Measurements from ENCODE around the gene GIT2. TPM values are rescaled to one million over a fixed set of nuclear protein-coding genes. Genes with fewer than 3 reads are reported as not detected.

Gene GIT2
- total RNA-seq, 1 donor from 2014 or later = 89.1 TPM

DNA sequence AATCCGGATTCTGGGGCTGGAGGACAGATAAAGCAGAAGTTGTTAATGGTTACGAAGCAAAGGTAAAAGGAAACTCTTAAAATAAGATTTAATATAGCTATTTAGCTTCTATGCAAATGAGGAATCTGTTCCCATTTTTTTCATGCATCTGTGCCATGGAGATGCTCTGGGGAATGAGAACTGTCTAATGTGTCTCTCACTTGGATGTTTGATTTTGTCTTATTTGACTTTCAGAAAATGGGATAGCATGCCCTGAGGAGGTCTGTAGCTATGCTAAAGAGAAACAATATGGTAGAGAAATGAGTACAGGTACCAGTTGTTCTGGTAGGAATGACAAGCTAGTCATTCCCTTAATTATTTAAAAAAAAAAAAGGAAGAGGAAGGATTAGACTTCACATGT, 27.9 kb upstream of the GIT2 start:
- Mint-ChIP-seq H3K27ac (ENCODE audit: unreplicated experiment) (no peak overlapping the region), H3K4me1 (ENCODE audit: unreplicated experiment) (peaks cover 5% of the 10 kb centered on the region), H3K9me3 (ENCODE audit: unreplicated experiment) (no peaks in the 10 kb centered on the region), H3K4me3 (ENCODE audit: unreplicated experiment) (peak overlapping the region; percentile 56), H3K36me3 (ENCODE audit: low read depth, unreplicated experiment) (peaks cover 27% of the 10 kb centered on the region), H3K27me3 (ENCODE audit: unreplicated experiment) (peaks cover 2% of the 10 kb centered on the region)
- TF ChIP-seq, protein P1, sequence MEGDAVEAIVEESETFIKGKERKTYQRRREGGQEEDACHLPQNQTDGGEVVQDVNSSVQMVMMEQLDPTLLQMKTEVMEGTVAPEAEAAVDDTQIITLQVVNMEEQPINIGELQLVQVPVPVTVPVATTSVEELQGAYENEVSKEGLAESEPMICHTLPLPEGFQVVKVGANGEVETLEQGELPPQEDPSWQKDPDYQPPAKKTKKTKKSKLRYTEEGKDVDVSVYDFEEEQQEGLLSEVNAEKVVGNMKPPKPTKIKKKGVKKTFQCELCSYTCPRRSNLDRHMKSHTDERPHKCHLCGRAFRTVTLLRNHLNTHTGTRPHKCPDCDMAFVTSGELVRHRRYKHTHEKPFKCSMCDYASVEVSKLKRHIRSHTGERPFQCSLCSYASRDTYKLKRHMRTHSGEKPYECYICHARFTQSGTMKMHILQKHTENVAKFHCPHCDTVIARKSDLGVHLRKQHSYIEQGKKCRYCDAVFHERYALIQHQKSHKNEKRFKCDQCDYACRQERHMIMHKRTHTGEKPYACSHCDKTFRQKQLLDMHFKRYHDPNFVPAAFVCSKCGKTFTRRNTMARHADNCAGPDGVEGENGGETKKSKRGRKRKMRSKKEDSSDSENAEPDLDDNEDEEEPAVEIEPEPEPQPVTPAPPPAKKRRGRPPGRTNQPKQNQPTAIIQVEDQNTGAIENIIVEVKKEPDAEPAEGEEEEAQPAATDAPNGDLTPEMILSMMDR (IDR thresholded peaks at IDR 0.05; ENCODE audit: unreplicated experiment) = no peak
- no peak for DNase-seq (ENCODE audit: low spot score)

DNA sequence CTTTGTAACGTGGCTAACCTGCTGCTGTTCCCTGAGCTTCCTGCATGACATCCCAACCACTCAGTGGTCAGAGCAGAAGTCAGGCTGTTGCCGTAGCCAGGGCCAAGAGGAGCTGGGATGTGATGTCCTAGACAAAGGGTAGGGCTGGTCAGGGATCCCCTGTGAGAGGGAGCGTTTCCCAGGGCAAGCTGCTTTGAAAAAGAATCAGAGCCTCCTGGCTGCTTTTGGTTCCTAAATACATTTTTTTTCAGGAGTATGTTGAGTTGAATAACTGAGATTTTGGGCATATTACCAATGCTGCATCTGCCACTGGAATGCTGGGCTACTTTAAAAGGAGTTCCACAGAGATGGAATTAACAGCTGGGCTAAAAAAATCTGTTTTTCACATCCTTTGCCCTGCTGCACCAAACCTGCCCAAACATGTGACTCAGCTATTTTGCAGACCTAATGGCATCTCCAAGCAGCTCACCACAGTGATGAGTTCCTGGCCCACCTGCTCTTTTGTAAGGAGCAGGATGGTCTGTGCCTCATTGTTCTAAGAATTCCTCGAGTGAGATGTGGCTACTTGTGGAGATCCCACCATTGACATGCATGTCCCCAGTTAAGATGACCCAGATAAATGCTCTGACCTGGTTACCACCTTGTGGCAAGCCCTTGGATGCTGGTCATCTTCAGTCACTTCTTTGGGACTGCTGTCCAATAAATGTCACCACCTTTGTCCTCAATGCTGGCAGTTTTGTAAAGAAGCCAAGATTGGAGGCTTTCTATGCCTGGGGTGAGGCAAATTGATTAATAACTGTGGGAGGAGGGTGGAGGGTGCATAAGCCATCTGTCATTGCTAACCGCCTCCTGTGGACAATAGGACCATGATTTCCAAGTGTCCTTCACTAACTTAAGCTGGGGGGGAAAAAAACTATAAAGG, 27.2 kb upstream of the GIT2 start:
- Mint-ChIP-seq H3K36me3 (ENCODE audit: low read depth, unreplicated experiment) (peaks cover 29% of the 10 kb centered on the region), H3K9me3 (ENCODE audit: unreplicated experiment) (no peaks in the 10 kb centered on the region), H3K4me3 (ENCODE audit: unreplicated experiment) (peak overlapping the region; percentile 56), H3K27me3 (ENCODE audit: unreplicated experiment) (peaks cover 2% of the 10 kb centered on the region), H3K27ac (ENCODE audit: unreplicated experiment) (no peak overlapping the region), H3K4me1 (ENCODE audit: unreplicated experiment) (peaks cover 5% of the 10 kb centered on the region)
- TF ChIP-seq, protein P1 (IDR thresholded peaks at IDR 0.05; ENCODE audit: unreplicated experiment) = no peak
- no peak for DNase-seq (ENCODE audit: low spot score)

DNA sequence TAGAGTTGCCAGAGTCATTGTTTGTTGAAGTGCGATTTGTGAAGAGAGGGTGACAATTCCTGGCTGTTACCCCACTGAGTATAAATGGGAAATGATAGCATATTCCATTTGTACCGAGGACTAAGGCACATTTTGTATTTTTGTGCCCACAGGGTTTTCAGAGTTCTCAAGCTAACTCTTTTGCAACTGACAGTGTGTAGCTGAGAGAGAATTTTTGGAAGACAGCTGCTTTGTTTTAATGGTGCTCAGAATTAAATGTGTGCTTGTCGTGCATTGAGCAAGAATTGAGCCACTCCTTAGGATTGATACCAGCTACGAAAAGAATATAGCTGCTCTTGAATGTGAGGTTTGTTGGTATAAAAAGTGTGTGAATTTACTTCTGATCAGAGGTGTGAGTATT, 24.8 kb upstream of the GIT2 start:
- Mint-ChIP-seq H3K27ac (ENCODE audit: unreplicated experiment) (no peak overlapping the region), H3K9me3 (ENCODE audit: unreplicated experiment) (no peaks in the 10 kb centered on the region), H3K36me3 (ENCODE audit: low read depth, unreplicated experiment) (peaks cover 18% of the 10 kb centered on the region)

DNA sequence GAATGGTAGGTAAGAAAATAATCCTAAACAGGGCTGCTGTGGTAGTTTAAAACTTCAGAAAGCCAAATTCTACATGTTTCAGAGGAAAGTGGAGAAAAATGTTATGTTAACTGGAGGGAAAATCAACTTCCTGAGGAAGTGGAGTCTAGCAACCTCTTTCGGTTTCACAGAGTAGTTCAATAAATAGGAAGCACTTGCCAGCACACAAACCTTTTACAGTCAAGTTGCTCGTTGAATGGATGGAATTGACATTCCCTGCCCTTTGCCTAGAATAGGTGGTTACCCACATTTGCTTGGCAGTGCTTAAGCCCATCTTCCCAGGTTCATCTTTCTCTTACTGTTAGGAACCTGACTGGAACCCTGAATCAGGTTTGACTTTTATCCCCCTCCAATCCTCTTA, 19.0 kb upstream of the GIT2 start:
- peak overlapping the region; percentile 95 for H3K27ac Mint-ChIP-seq (ENCODE audit: unreplicated experiment)
- H3K36me3 Mint-ChIP-seq (ENCODE audit: low read depth, unreplicated experiment) = peaks cover 8% of the 10 kb centered on the region
- H3K4me3 Mint-ChIP-seq (ENCODE audit: unreplicated experiment) = no peak overlapping the region
- H3K4me1 Mint-ChIP-seq (ENCODE audit: unreplicated experiment) = peaks cover 13% of the 10 kb centered on the region
- no peaks in the 10 kb centered on the region for H3K27me3 Mint-ChIP-seq (ENCODE audit: unreplicated experiment)
- H3K9me3 Mint-ChIP-seq (ENCODE audit: unreplicated experiment) = no peaks in the 10 kb centered on the region
- TF ChIP-seq, protein P1 (IDR thresholded peaks at IDR 0.05; ENCODE audit: unreplicated experiment) = no peak
- no peak for DNase-seq (ENCODE audit: low spot score)

More for the DNA sequence above, 24.8 kb upstream of the GIT2 start:
- TF ChIP-seq, protein P1 (IDR thresholded peaks at IDR 0.05; ENCODE audit: unreplicated experiment) = no peak
- Mint-ChIP-seq H3K4me3 (ENCODE audit: unreplicated experiment) (no peak overlapping the region), H3K27me3 (ENCODE audit: unreplicated experiment) (peaks cover 2% of the 10 kb centered on the region), H3K4me1 (ENCODE audit: unreplicated experiment) (peaks cover 10% of the 10 kb centered on the region)
- no peak for DNase-seq (ENCODE audit: low spot score)

DNA sequence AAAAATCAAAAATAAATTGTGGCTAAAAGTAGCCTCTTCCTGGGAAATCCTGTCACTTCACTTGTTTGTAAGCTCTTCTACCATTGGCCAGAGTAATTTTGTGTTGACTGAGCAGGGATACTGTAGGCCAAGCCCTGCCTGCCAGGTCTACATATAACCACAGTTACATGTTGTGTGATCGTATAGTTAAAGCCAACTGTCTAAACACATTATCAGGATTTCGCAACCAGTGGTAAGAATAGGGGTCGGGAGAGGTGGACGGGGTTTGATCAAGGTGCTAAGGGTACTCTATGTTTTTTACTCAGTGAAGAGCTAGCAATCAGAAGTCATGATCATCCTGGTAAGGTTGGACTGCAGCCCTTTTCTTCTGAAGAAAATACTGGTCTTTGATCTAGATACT, 16.5 kb upstream of the GIT2 start:
- no peak for DNase-seq (ENCODE audit: low spot score)
- no peaks in the 10 kb centered on the region for H3K27me3 Mint-ChIP-seq (ENCODE audit: unreplicated experiment)
- no peak overlapping the region for H3K27ac Mint-ChIP-seq (ENCODE audit: unreplicated experiment)
- H3K4me1 Mint-ChIP-seq (ENCODE audit: unreplicated experiment) = peaks cover 13% of the 10 kb centered on the region
- no peak overlapping the region for H3K4me3 Mint-ChIP-seq (ENCODE audit: unreplicated experiment)
- no peaks in the 10 kb centered on the region for H3K36me3 Mint-ChIP-seq (ENCODE audit: low read depth, unreplicated experiment)
- TF ChIP-seq, protein P1 (IDR thresholded peaks at IDR 0.05; ENCODE audit: unreplicated experiment) = no peak
- H3K9me3 Mint-ChIP-seq (ENCODE audit: unreplicated experiment) = no peaks in the 10 kb centered on the region
